NCI-H510A (cell line): ENCODE measurements around the gene TMEM256.

ENCODE experiments used
- DNase-seq: peaks from one replicate; lab custom pipeline; 2025; lab: John Stamatoyannopoulos, UW

Gene TMEM256

GRCh38 chr17:7403977-7404736, at the start of gene TMEM256:
TSS of gene TMEM256 (minus strand) at chr17:7404097. CDS start at chr17:7404084, 13 bp downstream.
- DNase-seq: peak; percentile 98

GRCh38 chr17:7448461-7448860, 44.6 kb upstream of the TMEM256 start:
- DNase-seq: no peak

DNA sequence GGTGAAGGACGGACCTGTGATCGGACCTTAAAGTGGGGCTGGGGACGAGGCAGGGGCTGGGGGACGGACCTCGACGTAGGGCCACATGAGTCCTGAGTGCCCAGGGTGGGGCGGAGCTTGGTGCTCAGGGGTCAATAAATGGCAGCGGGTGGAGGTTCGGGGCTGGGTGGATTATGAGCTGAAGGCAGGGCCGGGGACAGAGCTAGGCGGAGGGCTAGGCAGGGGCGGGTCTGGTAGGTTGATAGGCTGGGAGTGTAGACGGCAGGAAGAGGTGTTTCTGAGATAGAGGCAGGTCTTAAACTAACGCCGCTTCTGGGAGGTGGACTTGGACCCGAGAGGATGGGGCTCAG, 41.7 kb upstream of the TMEM256 start:
- peak; percentile 63 for DNase-seq

- DNase-seq: peak; percentile 47
Measured at GRCh38 chr17:7444682-7445618, 41.1 kb upstream of the TMEM256 start, which contains the start of gene CHRNB1. TSS of gene CHRNB1 (plus strand) at chr17:7445061. CDS start at chr17:7445128, 67 bp downstream.

- DNase-seq: no peak
Measured at GRCh38 chr17:7443499-7444485, 39.9 kb upstream of the TMEM256 start.

GRCh38 chr17:7442142-7442541, 38.2 kb upstream of the TMEM256 start:
- DNase-seq: no peak

DNA sequence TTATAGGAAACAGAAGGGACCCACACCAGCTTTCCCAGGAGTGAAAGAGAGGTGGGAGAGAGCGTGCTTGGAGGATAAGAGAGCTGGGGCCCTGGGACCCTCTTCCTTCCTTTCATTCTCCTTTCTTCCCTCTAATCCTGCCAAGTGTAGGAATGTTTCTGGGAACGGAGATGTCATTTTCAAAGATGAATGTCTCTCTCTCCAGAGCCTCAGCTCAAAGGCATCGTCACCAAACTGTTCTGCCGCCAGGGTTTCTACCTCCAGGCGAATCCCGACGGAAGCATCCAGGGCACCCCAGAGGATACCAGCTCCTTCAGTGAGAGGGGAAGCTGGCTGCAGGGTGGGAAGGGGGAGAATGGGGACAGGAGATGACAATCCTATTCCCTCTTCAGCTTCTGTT, 37.4 kb upstream of the TMEM256 start:
- no peak for DNase-seq

DNA sequence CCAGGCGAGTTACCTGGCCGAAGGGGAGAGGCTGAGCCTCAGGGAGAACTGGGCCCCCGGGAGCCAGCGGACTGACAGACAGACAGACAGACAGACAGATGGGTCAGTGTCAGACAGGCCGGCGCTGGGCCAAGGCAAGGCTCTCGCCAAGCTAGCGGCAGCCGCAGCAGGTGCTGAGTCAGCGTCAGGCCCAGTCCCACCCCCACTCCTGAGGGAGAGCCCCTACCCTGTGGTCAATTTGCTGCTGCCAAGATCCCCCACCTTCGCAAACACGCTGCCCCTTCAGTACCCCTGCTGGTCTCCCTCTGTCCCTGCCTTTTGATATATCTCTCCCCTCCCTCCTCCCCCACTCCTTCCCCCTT, 36.9 kb upstream of the TMEM256 start:
- no peak for DNase-seq

DNA sequence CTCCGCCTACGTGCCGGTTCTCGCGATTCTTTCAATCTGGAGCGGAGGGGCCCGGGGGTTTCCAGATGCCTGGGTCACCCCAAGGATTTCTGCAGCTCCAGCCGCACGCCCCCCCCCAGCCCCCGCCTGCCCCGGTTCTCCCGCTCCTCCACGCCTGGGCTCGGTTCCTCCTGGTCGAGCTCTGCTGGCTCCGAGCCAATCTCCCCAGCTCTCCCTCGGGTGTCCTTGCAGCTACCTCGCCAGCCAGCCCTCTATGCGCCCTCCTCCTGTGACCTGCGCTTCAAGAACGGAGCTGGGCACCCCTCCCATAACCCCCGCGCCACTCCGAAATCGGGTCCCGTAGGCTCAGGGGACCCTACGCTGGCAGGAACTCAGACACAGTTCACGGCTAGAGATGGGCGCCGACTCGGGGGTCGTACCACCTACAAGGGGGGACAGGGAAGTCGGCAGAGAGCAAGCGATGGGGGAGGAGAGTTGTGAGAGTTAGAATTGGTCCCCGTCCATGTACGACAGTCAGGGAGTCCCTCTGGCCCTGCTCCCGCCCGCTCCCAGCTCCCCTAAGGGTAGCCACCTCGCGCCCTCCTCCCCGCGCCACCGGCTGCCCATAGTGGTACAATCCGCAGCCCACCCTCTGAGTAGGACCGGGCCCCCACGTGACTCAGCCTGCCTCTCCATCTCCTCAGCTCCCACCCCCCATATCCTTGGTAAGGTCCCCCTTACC, 36.4 kb upstream of the TMEM256 start:
- peak; percentile 3 for DNase-seq

DNA sequence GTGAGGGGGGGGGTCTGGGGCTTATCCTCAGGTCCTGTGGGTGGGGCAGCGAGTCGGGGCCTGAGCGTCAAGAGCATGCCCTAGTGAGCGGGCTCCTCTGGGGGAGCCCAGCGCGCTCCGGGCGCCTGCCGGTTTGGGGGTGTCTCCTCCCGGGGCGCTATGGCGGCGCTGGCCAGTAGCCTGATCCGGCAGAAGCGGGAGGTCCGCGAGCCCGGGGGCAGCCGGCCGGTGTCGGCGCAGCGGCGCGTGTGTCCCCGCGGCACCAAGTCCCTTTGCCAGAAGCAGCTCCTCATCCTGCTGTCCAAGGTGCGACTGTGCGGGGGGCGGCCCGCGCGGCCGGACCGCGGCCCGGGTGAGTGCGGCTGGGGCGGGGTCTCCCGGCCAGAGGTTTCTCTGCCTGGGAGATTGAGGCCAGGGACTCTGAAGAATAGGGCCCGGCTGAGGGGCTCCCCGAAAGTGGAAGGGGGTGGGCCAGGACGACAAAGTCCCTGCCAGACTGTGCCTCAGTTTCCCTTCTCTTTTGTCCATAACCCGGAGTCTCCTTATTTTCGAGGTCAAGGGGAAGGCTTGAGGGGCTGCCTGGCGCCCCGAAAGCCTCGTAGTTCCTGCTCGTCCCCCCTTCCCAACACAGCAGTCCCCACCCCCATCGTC, 35.7 kb upstream of the TMEM256 start, which contains the start of gene FGF11:
TSS of gene FGF11 (plus strand) at position 51 of the 651 bp plus-strand sequence. CDS start at position 160, 109 bp downstream.
- DNase-seq: no peak

DNA sequence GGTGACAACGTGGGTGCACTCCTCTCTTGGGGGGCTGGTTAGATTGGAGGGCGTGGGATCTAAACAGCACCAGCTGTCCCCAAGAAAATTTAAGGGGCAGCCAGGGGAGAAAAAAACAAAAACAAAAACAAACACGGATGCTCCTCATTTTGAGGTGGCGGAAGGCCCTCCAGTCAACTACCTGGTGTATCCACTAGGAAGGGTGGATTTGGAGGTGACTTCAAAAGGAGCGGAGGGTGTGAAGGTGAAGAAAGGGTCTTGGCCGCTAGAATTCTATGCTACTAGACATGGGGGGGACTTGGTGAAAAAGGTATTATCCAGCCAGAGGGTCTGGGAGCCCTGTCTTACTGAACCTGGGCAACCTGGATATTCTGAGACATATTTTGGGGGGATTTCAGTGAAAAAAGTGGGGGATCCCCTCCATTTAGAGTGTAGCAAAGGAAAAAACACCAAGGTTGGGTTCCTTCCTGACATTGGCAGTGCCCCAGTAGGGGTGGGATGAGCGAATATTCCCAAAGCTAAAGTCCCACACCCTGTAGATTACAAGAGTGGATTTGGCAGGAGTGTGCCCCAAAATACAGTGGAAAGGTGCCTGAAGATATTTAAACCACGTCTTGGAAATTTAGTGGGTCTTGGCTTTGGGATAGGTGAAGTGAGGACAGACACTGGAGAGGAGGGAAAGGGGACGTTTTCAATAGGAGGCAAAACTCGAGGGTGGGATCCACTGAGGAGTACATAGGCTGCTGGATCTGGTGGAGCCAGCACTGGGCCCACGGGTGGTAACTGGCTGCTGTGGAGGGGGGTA, 35.0 kb upstream of the TMEM256 start:
- no peak for DNase-seq

- DNase-seq: no peak
Measured at GRCh38 chr17:7437950-7438614, 34.2 kb upstream of the TMEM256 start.

DNA sequence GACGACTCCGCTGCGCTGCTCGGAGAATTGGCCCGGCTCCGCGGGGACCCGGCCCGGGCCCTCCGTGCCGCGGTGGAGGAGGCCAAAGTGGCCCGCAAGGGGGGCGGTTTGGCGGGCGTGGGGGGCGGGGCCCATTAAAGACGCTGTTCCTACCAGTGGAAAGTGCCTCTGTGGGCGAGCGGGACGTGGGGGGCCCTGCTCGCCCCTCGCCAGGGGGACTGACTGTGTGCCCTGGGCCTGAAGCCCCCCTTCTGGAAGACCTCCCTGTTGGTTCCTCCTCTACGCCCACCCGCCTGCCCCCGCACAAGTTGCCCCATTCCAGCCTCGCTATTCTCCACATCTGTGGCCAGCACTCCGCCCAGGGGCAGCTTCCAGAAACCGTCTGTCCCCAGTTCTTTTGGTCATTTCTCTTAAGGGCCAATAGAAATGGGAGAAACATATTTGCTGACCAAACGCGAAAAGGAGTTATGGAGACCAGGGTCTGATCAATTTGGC, 33.5 kb upstream of the TMEM256 start:
- DNase-seq: no peak

GRCh38 chr17:7436556-7437368, 32.9 kb upstream of the TMEM256 start:
- peak; percentile 53 for DNase-seq

GRCh38 chr17:7435676-7436555, 32.0 kb upstream of the TMEM256 start:
- DNase-seq: peak; percentile 39

DNA sequence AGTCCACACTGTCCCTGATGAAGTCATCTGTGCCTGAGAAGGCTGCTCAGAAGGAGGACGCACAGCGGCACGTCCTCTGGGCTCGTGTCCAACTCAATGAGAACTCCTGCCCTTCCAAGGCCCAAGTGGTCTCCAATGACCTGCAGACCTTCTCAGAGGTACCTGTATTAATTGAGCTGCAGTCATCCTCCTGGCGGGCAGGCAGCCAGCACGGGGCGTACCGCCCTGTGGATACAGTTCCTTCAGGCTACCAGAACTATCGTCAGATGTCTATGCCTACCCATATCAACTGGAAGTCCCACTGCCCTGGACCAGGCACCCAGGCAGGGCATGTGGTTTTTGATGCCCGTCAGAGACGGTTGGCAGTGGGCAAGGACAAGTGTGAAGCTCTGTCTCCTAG, 28.4 kb upstream of the TMEM256 start:
- DNase-seq: no peak

DNA sequence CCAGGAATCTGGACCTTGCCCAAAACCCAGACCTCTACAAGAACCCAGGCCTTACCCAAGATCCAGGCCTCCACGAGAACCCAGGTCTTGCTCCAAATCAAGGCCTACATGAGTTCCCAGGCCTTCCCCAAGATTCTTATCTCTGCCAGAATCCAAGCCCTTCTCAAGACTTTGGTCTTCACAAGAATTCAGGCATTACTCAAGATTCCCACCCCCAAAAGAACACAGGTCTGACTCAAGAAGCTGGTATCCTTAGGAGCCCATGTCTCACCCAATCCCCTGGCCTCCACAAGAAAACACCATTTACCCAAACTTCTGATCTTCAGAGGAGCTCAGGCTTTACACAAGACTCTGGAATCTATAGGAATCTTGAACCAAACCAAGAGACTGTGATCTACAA, 27.3 kb upstream of the TMEM256 start:
- no peak for DNase-seq
